ENCODE data around the gene HSPB9. TPM values are rescaled to one million over a fixed set of nuclear protein-coding genes. Genes with fewer than 3 reads are reported as not detected.

Gene HSPB9, protein sequence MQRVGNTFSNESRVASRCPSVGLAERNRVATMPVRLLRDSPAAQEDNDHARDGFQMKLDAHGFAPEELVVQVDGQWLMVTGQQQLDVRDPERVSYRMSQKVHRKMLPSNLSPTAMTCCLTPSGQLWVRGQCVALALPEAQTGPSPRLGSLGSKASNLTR
- total RNA-seq = not detected

DNA sequence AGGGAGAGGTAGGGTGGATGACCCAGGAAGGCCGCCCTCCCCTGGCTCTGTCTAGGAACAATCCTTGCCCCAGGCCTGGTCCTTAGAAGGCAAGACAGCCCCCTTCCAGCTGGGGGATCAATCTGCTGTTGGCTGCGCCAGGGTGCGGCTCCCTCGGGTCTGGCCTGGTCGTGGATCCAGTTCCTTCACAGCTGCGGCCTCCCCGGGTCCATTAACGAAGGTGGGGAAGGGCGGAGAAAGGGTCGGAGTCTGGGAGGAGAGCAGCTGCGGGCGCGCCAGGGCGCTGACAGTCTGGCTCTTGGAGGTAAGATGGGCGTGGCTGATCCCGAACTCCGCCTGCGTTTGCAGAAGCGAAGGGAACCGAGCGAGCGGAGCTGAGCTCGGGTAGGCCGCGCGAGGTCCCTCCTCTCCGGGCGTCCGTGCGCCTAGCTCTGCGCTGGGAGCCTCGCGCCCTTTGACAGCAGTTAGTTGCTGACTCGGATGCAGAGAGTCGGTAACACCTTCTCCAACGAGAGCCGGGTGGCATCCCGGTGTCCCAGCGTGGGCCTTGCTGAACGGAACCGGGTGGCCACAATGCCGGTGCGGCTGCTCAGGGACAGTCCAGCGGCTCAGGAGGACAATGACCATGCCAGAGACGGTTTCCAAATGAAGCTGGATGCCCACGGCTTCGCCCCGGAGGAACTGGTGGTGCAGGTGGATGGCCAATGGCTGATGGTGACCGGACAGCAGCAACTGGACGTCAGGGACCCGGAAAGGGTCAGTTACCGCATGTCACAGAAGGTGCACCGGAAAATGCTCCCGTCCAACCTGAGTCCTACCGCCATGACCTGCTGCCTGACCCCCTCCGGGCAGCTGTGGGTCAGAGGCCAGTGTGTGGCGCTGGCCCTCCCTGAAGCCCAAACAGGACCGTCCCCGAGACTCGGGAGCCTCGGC is at the start of gene HSPB9:
TSS of gene HSPB9 (plus strand) at position 434 of the 933 bp plus-strand sequence. CDS start at position 481, 47 bp downstream.
- intact Hi-C loops (cut with DNase I) = no loop called here
- H3K4me1 ChIP-seq = peaks cover 14% of the 10 kb centered on the region
- H3K27ac ChIP-seq = peak within 1 kb of the TSS; percentile 60
- H3K27me3 ChIP-seq = no peaks in the 10 kb centered on the region
- H3K4me3 ChIP-seq = peak within 1 kb of the TSS; percentile 9
- H3K9ac ChIP-seq (ENCODE audit: low read depth in 2 of 2, low read length in 2 of 2) = peak within 1 kb of the TSS; percentile 57 to 63
- H3K9me3 ChIP-seq = no peaks in the 10 kb centered on the region
- TF ChIP-seq, protein P1, sequence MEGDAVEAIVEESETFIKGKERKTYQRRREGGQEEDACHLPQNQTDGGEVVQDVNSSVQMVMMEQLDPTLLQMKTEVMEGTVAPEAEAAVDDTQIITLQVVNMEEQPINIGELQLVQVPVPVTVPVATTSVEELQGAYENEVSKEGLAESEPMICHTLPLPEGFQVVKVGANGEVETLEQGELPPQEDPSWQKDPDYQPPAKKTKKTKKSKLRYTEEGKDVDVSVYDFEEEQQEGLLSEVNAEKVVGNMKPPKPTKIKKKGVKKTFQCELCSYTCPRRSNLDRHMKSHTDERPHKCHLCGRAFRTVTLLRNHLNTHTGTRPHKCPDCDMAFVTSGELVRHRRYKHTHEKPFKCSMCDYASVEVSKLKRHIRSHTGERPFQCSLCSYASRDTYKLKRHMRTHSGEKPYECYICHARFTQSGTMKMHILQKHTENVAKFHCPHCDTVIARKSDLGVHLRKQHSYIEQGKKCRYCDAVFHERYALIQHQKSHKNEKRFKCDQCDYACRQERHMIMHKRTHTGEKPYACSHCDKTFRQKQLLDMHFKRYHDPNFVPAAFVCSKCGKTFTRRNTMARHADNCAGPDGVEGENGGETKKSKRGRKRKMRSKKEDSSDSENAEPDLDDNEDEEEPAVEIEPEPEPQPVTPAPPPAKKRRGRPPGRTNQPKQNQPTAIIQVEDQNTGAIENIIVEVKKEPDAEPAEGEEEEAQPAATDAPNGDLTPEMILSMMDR (IDR thresholded peaks at IDR 0.05) = no peak
- no peaks in the 10 kb centered on the region for H3K36me3 ChIP-seq
- DNase-seq = peak; percentile 87

DNA sequence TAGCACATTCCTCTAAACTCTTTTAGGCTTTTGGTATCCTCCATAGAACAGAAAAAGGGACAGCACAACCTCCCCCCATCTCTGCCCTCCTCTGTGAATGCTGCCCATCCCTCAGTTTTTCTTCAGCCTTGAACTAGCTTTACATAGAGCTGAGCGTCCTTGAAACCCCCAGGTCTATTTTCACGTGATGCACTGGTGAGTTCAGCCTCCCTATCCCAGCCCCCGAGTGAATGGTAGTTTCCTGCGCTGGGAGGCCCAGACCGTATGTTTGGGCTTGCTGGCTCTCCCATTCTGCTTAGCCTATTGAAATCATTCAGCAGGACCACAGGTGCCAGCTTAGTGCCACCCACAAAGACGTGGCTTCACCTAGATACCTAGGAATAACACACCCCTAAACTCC is 46.8 kb upstream of the HSPB9 start:
- Histone ChIP-seq H3K4me3 (no peak overlapping the region), H3K27me3 (peaks cover 22% of the 10 kb centered on the region), H3K4me1 (no peaks in the 10 kb centered on the region), H3K27ac (no peak overlapping the region), H3K36me3 (no peaks in the 10 kb centered on the region), H3K9me3 (no peaks in the 10 kb centered on the region), H3K9ac (ENCODE audit: low read depth in 2 of 2, low read length in 2 of 2) (no peak overlapping the region)
- TF ChIP-seq, protein P1 (IDR thresholded peaks at IDR 0.05) = no peak
- intact Hi-C loops (cut with DNase I) = no loop called here
- no peak for DNase-seq

DNA sequence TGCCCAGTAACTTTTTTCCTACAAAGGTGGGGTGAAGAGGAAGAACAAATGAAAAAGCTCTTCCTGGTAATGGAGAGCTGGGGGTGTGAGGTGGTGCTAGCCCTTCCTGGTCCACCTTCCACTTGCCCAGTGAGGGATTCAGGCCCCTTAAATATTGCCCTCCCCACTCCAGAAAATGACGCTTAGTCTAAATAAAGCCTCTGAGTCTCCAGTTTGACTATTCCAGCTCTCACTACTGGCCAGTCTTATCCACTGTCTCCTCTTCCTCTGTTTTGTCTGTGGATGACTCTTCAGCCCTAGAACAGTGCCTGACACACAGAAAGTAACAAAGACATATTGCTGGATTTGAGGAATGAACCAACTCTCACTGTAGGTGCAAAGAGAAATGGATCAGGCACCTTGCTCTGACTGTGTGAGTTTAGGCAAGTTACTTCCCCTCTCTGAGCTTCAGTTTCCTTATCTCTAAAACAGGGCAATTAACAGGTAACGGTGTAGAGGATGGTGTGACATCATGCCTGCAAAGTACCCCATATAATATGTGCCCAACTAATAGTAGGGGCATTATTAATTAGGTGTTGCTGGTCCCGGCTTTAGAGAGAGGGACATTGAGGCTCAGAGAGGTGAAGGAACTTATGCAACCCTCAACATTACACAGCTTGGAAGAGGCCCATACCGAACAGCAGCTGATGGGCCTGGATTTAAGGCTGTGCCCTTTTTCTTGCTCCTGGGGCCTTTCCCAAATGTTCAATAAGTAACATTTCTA is 45.6 kb upstream of the HSPB9 start:
- no peaks in the 10 kb centered on the region for H3K36me3 ChIP-seq
- intact Hi-C loops (cut with DNase I) = no loop called here
- H3K27me3 ChIP-seq = peaks cover 12% of the 10 kb centered on the region
- no peak overlapping the region for H3K27ac ChIP-seq
- DNase-seq = no peak
- H3K4me3 ChIP-seq = no peak overlapping the region
- no peaks in the 10 kb centered on the region for H3K4me1 ChIP-seq
- TF ChIP-seq, protein P1 (IDR thresholded peaks at IDR 0.05) = no peak
- H3K9ac ChIP-seq (ENCODE audit: low read depth in 2 of 2, low read length in 2 of 2) = no peak overlapping the region
- H3K9me3 ChIP-seq = no peaks in the 10 kb centered on the region

DNA sequence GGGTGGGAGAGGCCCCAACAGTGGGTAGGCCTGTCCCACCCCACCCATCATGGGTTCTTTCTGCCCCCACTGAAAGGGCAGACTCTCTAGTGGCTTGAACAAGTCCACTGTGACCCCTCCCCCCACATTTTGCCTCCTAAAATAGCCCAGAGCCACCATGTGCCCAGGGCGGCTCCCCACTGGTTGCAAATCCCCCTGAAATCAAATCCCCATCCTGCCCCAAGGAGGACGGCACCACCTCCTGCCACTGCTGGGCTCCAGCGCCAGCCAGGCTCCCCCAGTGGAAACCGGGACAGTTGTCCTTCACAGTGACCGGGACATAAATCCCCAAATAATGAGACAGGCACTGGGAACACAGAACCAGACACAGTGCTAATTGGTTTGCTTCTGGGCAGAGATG is 44.8 kb upstream of the HSPB9 start:
- no peak overlapping the region for H3K4me3 ChIP-seq
- H3K27ac ChIP-seq = no peak overlapping the region
- intact Hi-C loops (cut with DNase I) = no loop called here
- H3K36me3 ChIP-seq = no peaks in the 10 kb centered on the region
- no peaks in the 10 kb centered on the region for H3K4me1 ChIP-seq
- no peaks in the 10 kb centered on the region for H3K9me3 ChIP-seq
- TF ChIP-seq, protein P1 (IDR thresholded peaks at IDR 0.05) = no peak
- no peak for DNase-seq
- no peak overlapping the region for H3K9ac ChIP-seq (ENCODE audit: low read depth in 2 of 2, low read length in 2 of 2)
- H3K27me3 ChIP-seq = peaks cover 4% of the 10 kb centered on the region

DNA sequence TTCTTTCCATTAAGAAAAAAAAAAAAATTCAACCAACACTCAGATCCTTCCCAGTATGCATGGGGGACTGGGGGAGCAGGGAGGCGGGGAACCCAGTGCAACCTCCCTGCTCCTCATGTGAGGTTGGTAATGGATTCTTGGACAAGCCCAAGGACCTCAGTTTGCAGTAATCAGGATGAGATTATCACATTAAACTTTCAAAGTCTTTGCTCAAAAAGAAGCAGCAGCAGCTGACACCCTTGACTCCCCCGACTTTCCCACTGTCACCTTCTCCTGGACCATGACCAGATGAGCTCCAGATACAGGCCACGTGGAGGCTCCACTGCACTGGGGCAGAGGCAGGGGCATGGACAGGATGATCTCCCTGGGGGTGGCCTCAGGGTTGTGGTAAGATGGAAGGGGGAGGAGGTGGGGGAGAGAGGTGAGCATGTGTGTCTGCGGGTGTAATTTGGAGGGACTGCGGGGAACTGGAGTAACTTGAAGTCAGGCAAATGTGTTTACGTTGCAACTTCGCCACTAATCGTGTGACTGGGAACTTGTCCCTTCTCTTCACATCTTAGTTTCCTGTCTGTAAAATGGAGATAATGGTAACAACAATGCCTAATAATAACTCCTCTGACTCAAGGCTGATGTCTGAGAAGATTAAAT is 44.1 kb upstream of the HSPB9 start:
- H3K4me1 ChIP-seq = no peaks in the 10 kb centered on the region
- TF ChIP-seq, protein P1 (IDR thresholded peaks at IDR 0.05) = no peak
- no peak overlapping the region for H3K4me3 ChIP-seq
- no peak for DNase-seq
- intact Hi-C loops (cut with DNase I) = no loop called here
- H3K9me3 ChIP-seq = no peaks in the 10 kb centered on the region
- no peak overlapping the region for H3K9ac ChIP-seq (ENCODE audit: low read depth in 2 of 2, low read length in 2 of 2)
- no peak overlapping the region for H3K27ac ChIP-seq
- no peaks in the 10 kb centered on the region for H3K27me3 ChIP-seq
- H3K36me3 ChIP-seq = no peaks in the 10 kb centered on the region

All from colonic mucosa (tissue), 4 donors.